NCI-H2029 treated with DMSO at 0.1 percent for 48 hours (cell line): ENCODE results near the gene SH2B2.

Experiments
- DNase-seq: peaks from one replicate; lab custom pipeline; 2025; lab: John Stamatoyannopoulos, UW

Gene SH2B2

DNA sequence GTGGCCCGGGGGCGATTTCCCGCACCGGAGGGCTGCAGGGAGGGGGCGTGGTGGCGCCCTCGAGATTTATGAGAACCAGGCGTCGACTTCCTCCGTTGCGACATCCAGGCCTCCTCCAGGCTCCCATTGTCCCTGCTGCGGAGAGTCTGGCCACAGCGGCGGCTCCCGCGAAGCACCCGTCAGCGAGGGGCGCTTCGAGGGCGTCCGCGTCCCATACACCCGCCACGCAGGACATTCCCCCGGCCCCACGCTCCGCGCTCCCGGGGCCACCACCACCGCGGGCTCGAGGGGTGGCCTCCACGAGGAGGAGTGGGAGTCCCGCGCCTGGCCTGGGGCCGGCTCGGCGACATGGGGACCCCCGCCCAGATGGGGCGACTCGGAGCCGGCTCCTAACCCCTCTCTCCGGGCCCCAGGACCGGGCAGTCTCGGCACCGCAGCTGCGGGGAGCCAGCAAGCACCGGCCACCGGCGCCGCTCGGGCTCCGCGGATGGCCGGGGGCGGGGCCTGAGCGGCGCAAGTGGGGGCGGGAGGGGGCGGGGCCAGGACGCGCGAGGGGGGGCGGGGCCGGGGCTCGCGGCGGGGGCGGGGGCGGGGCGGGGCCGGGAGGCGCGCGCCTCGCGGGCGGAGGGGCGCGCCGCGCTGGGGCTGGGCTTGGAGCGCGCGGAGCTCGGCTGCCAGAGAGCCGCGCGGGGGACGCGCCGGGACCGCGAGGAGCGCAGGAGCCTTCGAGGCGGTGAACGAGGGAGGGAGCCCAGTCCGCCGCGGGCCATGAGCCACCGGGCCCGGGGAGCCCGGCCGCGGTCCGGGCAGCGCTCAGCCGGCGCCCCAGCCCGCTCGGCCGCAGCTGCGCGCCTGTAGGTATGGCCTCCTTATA lies at the start of gene SH2B2:
Gene SH2B2, plus strand, starts transcription at position 632 of the 874 bp plus-strand sequence. CDS start 13,683 bp downstream, outside the sequence.
- DNase-seq, result peak; percentile 11

DNA sequence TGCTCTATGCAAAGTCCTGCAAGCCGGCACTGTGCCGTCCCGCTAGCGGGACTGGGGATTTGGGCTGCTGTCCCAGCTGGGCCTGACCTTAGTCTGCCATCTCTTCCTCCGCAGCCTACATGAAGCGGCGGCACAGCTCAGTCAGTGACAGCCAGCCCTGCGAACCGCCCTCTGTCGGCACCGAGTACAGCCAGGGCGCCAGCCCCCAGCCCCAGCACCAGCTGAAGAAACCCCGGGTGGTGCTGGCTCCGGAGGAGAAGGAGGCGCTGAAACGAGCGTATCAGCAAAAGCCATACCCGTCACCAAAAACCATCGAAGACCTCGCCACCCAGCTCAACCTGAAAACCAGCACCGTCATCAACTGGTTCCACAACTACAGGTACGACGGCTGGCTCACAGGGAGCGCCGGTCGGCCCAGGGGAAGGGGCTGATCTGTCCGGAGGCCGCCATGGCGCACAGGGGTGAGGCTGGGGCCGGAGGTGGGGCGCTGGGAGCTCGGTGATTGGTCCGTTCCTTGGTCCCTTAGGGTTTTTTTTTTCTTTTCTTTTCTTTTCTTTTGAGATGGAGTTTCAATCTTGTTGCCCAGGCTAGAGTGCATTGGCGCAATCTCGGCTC lies 47.4 kb upstream of the SH2B2 start:
- no peak for DNase-seq

DNA sequence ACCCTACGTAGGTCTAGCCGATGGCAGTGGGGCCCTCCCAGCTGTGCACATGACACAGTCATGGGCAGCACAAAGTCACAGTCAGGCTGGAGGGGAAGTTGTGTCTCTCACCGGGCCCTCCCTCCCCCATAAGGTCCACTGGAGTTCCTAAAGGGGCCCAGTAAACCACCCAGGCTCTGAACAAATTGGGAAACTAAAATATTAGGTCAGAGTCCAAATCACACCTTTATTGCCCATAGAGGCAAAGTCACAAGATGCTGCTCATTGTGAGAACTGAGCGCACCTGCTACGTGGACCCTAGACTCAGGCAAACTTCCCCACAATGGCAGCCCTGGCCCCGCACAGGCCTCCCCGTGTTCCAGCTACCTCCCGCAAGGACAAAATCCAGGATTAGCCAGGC lies 45.2 kb upstream of the SH2B2 start:
- DNase-seq, result no peak

DNA sequence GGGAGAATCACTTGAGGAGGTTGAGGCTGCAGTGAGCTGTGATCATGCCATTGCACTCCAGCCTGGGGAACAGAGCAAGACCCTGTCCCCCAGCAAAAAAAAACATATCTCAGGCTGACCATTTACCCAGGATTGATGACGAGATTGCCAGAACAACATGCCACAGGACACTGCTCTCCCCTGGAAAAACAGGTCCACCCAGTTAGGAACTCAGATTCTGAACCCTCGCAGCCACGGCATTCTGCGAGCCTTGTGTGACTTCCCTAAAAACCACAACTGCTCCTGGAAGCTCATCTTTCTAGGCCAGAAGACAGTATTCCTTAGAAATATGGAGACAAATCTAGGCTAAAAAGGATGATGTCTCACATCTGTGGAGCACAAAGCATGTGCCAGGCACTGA lies 42.1 kb upstream of the SH2B2 start:
- DNase-seq, result no peak

DNA sequence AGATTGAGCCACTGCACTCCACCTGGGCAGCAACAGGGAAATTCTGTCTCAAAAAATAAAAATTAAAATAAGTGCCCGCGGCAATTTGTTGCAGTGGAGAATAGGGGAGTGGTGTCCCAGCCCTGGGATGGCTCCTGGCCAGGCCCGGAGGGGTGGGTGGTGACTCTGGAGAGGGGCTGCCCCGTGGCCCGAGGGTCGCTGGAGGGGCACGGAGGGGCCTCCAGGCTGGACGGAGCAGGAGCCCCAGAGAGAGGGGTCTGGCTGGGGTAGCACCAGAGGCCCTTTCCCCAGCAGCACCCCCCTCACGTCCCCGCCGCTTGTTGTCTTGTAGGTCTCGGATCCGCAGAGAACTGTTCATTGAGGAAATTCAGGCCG lies 38.6 kb upstream of the SH2B2 start:
- DNase-seq, result no peak

DNA sequence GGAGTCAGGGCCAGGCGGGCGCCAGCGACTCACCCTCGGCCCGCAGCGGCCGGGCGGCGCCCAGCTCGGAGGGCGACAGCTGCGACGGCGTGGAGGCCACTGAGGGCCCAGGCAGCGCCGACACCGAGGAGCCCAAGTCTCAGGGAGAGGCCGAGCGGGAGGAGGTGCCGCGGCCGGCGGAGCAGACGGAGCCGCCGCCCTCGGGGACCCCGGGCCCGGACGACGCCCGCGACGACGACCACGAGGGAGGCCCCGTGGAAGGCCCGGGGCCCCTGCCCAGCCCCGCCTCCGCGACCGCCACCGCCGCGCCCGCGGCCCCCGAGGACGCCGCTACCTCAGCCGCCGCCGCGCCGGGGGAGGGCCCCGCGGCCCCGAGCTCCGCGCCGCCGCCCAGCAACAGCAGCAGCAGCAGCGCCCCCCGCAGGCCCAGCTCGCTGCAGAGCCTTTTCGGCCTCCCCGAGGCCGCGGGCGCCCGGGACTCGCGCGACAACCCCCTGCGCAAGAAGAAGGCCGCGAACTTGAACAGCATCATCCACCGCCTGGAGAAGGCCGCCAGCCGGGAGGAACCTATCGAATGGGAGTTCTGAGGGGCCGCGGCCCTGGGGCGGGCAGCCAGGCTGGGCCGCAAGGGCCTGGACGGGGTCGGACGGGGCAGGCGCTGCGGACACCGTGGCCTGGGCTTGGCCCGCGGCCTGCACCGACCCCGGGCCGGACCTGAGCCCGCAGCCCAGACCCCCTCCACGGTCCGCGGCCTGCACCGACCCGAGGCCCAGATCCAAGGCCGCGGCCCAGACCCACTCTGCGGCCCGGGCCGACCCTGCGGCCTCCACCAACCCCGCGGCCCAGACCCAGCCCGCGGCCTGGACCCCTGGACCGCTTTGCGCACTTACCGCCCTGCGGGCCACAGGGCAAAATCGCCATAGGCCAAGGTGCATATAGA lies 37.9 kb upstream of the SH2B2 start:
- no peak for DNase-seq

DNA sequence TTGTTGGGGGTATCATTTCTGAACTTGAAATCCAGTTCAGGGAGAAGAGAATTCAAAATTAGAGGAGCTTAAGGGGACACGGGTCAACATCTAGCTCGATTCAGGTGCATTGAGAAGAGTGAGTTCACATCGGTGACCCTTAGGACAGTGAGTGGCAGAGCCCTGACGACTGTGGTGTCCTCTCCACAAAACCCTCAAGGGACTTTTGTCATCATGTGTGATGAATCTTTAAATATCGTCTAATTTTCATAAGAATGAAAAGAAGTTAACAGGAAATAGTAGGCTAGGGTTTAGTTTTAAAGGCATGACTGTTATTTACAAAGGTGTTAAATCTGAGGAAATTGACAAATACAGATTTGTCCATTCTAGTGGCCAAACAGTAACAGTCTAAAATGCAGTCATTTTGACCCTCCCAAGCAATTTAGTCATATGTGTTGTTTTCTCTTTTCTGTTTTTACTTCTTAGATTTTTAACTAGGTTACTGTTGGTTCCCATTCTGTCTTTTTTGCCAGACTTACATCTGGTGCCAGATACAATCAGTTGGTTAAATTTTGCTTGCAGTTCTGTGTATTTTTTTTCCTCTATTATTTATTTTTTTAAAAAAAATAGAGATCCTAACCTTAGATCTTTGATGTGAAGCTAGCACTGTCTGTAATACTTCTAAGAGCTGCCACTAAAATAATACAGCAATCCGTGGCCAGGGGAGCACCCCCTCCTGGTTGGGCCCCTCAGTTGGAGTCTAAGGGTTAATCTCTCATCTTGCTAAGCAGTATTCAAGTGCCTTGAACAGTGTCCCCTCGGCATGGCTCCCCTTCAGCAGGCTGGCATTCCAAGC lies 34.9 kb upstream of the SH2B2 start:
- no peak for DNase-seq

DNA sequence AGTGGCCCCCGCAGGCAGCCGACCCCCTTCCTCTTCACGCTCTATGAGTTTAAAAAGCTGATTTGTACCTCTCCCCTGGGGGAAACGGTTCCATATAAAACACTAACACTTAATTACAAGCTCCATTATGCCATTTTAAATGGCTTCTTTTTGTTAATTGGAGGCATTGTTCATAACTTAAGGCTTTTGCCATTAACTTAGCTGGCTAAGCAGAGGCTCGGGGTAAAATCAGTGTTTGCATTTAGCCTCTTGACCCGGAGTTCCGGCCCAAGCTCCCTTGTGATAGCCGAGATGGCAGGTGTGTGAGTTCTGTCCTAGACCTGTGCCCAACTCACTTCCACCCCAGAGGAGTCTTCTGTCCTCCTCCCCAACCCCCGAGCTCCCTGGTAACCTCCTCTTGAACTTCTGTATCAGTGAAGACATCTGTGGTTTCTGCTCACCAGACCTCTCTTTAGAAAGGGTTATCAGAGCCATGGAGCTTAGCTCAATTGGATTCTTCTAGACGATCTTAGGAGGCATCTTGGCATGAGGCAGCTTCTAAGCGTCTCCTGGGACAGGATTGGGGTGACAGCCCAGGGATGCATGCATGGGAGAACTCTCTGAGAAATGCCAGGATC lies 34.2 kb upstream of the SH2B2 start:
- DNase-seq, result no peak

DNA sequence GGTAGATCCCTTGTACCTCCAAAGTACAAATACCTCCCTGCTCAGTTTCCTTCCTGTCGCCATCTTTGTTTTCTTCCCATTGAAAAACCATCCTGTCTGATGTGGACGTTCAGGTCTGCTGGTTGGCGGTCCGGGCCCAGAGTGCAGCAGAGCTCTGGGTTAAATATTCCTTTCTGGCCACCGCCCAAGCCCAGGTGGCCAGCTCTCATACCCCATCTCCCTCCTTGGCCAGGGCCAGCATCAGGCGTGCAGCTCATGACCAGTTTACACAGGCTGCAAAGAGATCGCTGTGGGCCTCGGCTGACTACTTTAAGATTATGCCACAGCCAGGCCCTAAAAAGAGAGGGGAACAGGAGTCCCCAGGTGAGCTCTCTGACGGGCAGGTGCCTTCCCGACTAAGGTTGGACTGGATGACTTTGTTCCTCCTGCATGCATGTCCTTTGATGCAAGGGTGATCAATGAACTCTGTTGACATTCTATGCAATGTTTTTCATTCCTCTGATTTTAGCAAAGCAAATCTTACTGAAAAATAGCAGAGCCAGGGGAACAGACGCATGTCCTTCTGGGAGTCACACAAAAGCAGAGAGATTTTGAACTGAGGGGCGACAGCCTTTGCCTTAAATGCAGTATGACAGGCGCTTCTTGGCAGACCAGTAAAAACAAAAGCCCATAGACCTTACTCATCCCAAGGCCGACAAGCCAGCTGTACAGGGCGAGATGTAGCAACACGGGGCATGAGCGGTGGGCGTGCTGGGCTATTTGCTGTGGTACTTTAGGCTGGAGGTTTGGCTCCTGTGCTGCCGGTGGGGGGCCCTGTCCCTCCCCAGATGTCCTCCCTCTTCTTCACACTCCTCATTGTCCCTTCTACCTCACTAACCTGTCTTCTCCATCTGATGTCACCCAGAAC lies 33.3 kb upstream of the SH2B2 start:
- no peak for DNase-seq

DNA sequence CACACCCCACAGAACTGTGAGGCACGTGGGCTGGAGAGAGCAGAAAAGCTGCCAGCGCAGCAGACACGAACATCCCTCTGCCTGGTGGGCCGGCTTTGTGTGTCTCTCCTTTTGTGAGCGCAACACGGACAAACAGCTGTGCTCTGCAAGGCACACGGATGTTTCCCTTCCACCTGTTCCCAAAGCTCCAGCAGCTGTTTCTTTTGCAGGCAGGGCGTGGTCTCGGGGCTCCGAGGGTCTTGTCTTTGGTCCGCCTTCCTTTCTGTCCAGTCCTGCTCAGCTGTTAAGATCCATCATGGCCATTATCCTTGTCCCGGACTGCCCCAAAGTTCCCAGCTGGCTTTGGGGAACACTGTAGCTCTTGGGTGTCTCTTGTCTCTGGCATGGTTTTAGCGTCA lies 32.7 kb upstream of the SH2B2 start:
- DNase-seq, result no peak

DNA sequence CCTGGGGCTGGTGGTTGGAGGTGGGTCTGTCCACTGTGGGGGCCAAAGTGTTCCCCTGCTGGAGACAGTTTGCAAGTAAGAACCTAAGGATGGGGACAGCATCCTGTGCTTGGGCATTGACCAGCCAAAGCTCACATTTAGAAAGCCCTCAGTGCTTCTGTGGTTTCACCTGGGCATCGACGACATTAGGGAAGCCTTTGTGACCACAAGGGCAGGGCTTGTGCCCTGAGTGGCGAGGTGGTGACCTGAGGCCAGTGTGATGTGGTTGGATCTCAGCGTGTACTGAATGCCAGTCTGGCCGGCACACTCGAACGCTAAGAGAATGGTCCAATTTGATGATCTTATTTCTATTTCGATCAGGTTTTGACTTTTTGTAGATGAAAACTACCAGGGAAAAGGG lies 32.1 kb upstream of the SH2B2 start:
- DNase-seq, result no peak

DNA sequence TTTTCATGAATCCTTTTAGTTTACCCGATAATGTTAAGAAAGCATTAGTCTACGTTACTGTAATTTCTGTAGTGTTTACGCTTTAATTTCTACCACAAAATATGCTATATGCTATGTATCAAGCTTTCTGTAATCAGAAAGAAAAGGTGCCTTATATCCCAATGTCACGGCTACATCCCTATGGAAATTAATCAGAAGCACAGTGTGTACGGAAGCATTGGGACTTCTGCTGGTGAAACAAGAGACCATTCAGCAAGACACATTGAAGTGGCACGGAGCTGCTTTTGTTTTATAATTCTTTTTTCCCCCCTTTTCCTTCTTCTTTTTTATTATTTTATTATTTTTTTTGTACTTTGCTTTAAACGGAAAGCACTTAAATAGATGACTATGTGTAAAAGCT lies 31.2 kb upstream of the SH2B2 start:
- DNase-seq, result no peak

DNA sequence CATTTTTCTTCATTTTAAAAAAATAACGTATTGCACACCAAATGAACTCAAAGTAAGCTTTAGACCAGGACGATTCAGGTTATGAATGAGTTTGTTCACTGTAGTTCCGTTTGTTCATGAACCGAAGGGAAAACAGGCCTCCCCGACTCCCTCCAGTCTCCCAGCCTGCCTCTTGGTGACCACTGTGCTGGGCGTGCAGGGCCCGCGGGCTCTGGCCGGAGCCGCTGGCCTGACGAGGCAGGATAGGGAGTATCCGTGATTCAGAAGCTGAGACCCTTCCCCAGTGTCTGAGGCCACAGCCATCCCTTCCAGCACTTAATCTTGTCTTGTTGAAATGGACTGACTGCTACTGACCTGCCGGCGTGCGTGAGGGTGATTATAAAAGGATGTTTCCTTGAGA lies 30.8 kb upstream of the SH2B2 start:
- no peak for DNase-seq

DNA sequence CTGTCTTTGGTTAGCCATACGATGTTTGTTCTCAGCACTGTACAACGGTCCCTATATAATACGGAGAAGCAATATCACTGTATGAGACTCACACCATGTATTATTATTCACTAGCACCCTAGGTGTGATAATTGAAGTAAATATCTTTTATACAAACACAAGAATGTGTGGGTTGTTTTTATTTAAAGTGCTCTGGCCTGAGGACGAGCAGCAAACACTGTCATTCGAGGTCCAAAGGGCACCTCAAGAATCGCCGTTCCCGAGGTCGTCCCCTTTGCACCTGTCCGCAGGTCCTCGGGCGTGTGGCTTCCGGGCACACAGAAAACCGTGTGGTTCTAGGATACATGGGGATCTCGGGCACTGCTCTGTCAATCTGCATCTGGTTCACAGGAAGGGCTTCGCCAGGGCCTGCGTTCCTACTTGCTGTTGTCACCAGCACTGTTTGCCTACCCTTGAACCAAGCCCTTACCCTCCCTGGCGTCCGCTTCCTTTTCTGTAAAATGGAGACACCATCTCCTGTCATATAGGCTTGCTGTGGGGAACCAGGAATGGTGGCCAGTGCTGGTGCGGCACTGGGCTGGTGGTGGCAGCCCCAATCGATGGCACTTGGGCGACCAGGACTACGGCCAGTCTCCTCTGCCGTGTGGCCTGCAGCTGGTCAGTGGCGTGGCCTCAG lies 28.5 kb upstream of the SH2B2 start:
- no peak for DNase-seq

DNA sequence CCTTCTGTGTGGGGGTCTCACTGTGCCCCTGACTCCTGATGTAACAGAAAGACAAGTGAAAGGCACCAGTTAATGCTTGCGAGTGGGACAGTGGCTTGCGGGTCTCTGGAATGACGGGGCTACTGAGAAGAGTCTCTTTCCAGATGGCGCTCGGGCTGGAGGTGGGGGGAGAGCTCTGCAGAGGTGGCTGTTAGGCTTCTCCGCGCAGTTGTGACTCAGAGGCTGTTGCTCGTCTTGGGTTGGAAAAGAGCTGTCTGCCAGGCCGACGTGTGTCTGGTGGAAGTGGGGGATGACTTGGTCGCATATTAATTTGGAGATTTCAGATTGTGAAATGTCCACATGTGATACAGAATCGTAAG lies 27.9 kb upstream of the SH2B2 start:
- DNase-seq, result no peak

DNA sequence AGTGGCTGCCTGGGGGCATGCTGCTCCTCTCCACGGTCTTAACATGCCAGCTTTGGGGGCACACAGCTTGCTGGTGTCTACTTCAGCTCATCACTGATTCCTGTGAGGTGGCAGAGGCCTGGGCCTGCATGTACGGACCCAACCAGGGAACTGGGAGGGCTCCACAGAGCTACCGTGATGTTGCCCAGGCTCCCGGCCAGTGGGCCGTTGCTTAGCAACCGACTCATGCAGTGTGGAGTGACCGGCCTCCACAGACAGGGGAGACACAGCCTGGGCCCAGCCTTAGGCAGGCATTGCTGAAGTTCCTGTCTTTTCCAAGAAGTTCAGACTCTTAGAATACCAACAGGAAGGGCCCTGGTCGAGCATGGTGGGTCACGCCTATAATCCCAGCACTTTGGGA lies 25.8 kb upstream of the SH2B2 start:
- no peak for DNase-seq

DNA sequence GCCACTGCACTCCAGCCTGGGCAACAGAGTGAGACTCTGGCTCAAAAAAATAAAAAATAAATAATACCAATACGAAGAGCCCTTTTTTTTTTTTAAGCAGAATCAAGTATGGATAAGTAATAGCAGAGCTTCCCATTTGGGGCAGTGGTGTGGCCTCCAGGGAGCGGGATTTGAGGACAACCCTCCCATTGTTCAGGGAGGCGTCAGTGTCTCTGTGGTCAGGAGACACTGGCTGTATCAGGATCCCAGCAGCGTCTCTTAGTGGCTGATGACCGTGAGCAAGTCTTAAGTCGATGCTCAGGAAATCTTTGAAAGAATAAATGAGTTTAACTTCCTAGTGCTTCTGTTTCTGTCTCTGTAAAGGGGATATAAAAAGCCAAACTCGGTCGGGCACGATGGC lies 25.2 kb upstream of the SH2B2 start:
- no peak for DNase-seq

DNA sequence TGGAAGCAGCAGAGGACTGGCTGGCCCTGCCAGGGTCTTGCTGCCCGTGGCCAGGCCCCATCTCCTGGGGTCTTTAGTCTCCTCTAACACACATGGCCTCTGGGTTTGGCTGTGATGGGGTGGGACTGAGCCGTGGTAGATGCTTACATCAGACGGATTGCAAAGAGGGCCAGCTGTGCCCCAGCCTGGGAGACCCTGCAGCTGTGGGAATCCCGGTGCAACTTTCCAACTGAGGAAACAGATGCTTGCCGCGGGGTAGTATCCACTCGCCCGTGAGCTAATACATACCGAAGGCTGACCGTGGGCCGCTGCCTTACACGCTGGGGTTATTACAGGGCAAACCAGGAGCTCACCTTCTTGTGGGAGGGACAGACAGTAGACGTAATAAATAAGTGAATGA lies 24.1 kb upstream of the SH2B2 start:
- DNase-seq, result no peak

DNA sequence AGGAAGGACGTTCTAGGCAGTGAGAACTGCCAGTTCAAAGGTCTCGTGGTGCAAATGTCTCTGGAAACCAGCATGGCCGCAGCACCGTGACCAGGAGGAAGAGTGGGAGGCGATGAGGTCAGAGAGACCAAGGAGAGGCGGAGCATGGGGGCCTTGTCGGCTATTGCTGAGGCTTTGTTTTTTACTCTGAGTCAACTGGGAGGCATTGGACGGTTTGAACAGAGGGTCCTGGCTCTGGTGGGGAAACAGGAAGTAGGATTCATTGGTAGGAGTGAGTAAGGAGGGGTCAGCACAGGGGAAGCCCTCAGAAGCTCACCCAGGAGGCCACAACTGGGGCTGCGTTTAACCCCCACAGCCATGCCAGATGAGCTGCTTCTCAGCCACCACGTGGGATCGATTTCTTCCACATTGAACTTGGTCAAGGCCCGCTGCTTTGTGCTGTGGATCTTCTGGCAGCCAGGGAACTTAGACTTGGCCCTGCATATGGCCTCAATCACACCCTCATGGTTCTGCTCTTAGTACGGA lies 22.2 kb upstream of the SH2B2 start:
- no peak for DNase-seq

DNA sequence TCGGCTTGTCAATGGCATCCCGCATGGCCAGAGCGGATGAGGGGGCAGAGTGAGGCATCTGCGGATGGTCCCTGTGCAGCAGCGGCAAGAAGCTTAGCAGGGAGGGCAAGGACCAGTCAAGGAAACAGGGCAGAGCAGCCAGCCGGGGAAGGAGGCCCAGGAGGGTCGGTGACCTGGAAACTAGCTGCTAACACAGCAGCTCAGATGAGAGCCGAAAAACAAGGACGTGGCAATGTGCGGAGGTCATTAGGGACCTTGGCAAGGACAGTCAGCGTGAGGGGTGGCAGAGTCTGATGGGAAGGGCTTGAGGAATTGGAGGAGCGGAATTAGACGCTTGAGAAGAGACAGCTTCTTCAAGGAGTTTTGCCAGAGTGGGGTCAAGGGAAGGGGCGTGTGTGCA lies 20.1 kb upstream of the SH2B2 start:
- no peak for DNase-seq
